ENCODE measurements around the gene HLA-DRA. TPM values are rescaled to one million over a fixed set of nuclear protein-coding genes. Genes with fewer than 3 reads are reported as not detected.
"Not testable (repeated sequence)": the region's sequence is repeated elsewhere in the genome, so short reads cannot be mapped to it uniquely, and the experiment has no call there.

The HLA-DRA gene
- total and polyA plus RNA-seq, 2 donors (not counting 3 experiments of a cell fraction or from before 2014, with no cell fraction given): not detected

DNA sequence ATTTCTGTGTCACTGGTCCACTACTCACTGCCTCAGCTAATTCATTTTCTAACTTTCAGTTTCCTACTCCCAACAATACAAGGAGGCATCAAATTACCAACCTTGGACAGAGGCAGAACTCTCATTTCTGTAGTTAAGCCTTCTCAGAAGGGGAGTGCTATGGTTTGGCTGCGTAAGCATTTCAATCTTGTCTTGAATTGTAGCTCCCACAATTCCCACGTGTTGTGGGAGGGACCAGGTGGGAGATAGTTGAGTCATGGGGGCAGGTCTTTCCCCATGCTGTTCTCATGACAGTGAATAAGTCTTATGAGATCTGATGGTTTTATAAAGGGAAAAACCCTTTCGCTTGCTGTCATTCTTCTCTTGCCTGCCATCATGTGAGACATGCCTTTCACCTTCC, 22.9 kb downstream of the HLA-DRA start:
- POLR2A ChIA-PET: no interaction called here
- no TSS peak for BruUV-seq (replicated peaks)
- TF ChIP-seq GATA2 (IDR thresholded peaks at IDR 0.05; ENCODE audit: insufficient read depth, insufficient read length, low read depth, low read length) (no peak), FOS (IDR thresholded peaks at IDR 0.05; ENCODE audit: borderline replicate concordance, insufficient read depth, low read length) (no peak), MYC (IDR thresholded peaks at IDR 0.05; ENCODE audit: low read depth, low read length) (no peak), JUN (IDR thresholded peaks at IDR 0.05; ENCODE audit: borderline replicate concordance, insufficient read depth, insufficient read length, low read depth) (no peak), EZH2 (IDR thresholded peaks at IDR 0.05; ENCODE audit: borderline replicate concordance, low read depth, low read length, severe bottlenecking) (no peak), MAX (IDR thresholded peaks at IDR 0.05; ENCODE audit: insufficient read depth, insufficient read length) (no peak), POLR2A (IDR thresholded peaks at IDR 0.05; ENCODE audit: low read depth, low read length) (no peak), POLR2AphosphoS5 (IDR thresholded peaks at IDR 0.05; ENCODE audit: insufficient read depth, low read depth, low read length) (no peak)
- TF ChIP-seq, protein P1, sequence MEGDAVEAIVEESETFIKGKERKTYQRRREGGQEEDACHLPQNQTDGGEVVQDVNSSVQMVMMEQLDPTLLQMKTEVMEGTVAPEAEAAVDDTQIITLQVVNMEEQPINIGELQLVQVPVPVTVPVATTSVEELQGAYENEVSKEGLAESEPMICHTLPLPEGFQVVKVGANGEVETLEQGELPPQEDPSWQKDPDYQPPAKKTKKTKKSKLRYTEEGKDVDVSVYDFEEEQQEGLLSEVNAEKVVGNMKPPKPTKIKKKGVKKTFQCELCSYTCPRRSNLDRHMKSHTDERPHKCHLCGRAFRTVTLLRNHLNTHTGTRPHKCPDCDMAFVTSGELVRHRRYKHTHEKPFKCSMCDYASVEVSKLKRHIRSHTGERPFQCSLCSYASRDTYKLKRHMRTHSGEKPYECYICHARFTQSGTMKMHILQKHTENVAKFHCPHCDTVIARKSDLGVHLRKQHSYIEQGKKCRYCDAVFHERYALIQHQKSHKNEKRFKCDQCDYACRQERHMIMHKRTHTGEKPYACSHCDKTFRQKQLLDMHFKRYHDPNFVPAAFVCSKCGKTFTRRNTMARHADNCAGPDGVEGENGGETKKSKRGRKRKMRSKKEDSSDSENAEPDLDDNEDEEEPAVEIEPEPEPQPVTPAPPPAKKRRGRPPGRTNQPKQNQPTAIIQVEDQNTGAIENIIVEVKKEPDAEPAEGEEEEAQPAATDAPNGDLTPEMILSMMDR (IDR thresholded peaks at IDR 0.05; ENCODE audit: extremely low read depth in 1 of 2, insufficient read depth in 1 of 2, low read depth in 1 of 2, low read length in 2 of 2): no peak
- H3K9ac ChIP-seq (replicated peaks; ENCODE audit: extremely low read depth, insufficient read depth, low read length): no peak overlapping the region
- H3K36me3 ChIP-seq (ENCODE audit: control insufficient read depth in 2 of 2, extremely low read depth in 1 of 2, insufficient read depth in 2 of 2, low read length in 2 of 2): no peaks in the 10 kb centered on the region
- FAIRE-seq: no peak
- dilution Hi-C loops (cut with MboI; ENCODE audit: extremely low pct_ligation_motif_present, low sequenced_read_pairs) (no loop called here), intact Hi-C loops (cut with micrococcal nuclease) (no loop called here)
- H2AFZ ChIP-seq (ENCODE audit: low read depth, low read length): no peak overlapping the region
- peaks cover 7 to 8% of the 10 kb centered on the region in 2 experiments for H3K27me3 ChIP-seq (ENCODE audit: control insufficient read depth in 2 of 2, insufficient read depth in 2 of 2, low read length in 2 of 2)
- H3K79me2 ChIP-seq (ENCODE audit: control insufficient read depth, insufficient read depth, low read length): no peaks in the 10 kb centered on the region
- no peaks in the 10 kb centered on the region for H3K9me3 ChIP-seq (replicated peaks; ENCODE audit: control insufficient read depth, insufficient read depth, low read length)
- H3K9me1 ChIP-seq (replicated peaks; ENCODE audit: control insufficient read depth, extremely low read depth, insufficient read depth, low read length): no peaks in the 10 kb centered on the region
- no peak for DNase-seq (ENCODE audit: low read depth, low spot score)
- H4K20me1 ChIP-seq (replicated peaks; ENCODE audit: control insufficient read depth, extremely low read depth, insufficient read depth, low read length): no peaks in the 10 kb centered on the region
- CTCF ChIA-PET: interaction anchor here (0.9 to 1.0 kb wide), 2 partner anchors 12 to 160 kb away, joined by 3 read pairs; no protein-coding TSS in a partner anchor
- no peak overlapping the region for H3K4me3 ChIP-seq (replicated peaks in 1 of 3; ENCODE audit: insufficient read depth in 1 of 3, low read depth in 1 of 3, low read length in 3 of 3)
- no peaks in the 10 kb centered on the region for H3K4me1 ChIP-seq (ENCODE audit: control insufficient read depth, extremely low read depth, insufficient read depth, low read length)
- H3K27ac ChIP-seq (ENCODE audit: insufficient read depth, low read depth, low read length): no peak overlapping the region
- H3K4me2 ChIP-seq (ENCODE audit: insufficient read depth, low read length): no peak overlapping the region

- dilution Hi-C loops (cut with MboI; ENCODE audit: extremely low pct_ligation_motif_present, low sequenced_read_pairs); BruUV-seq (replicated peaks); H3K9me1 ChIP-seq (replicated peaks; ENCODE audit: control insufficient read depth, extremely low read depth, insufficient read depth, low read length); H2AFZ ChIP-seq (ENCODE audit: low read depth, low read length); H3K4me2 ChIP-seq (ENCODE audit: insufficient read depth, low read length); H3K9ac ChIP-seq (replicated peaks; ENCODE audit: extremely low read depth, insufficient read depth, low read length); H3K4me3 ChIP-seq (replicated peaks in 1 of 3; ENCODE audit: insufficient read depth in 1 of 3, low read depth in 1 of 3, low read length in 3 of 3); H3K27ac ChIP-seq (ENCODE audit: insufficient read depth, low read depth, low read length); CTCF ChIA-PET; H3K4me1 ChIP-seq (ENCODE audit: control insufficient read depth, extremely low read depth, insufficient read depth, low read length); H3K79me2 ChIP-seq (ENCODE audit: control insufficient read depth, insufficient read depth, low read length); H3K36me3 ChIP-seq (ENCODE audit: control insufficient read depth in 2 of 2, extremely low read depth in 1 of 2, insufficient read depth in 2 of 2, low read length in 2 of 2); H3K27me3 ChIP-seq (ENCODE audit: control insufficient read depth in 2 of 2, insufficient read depth in 2 of 2, low read length in 2 of 2); POLR2A ChIA-PET; H3K9me3 ChIP-seq (replicated peaks; ENCODE audit: control insufficient read depth, insufficient read depth, low read length); intact Hi-C loops (cut with micrococcal nuclease); H4K20me1 ChIP-seq (replicated peaks; ENCODE audit: control insufficient read depth, extremely low read depth, insufficient read depth, low read length); FAIRE-seq; DNase-seq (ENCODE audit: low read depth, low spot score): not testable (repeated sequence)
Measured at GRCh38 chr6:32467743-32468503, 28.2 kb downstream of the HLA-DRA start.

All from endothelial cell of umbilical vein (primary cell).